HepG2 (cell line): ENCODE results near the gene PRM3. TPM values are rescaled to one million over a fixed set of nuclear protein-coding genes. Genes with fewer than 3 reads are reported as not detected.
A peak's percentile ranks its signal among the peaks of the same experiment; 100 is the strongest.

Source experiments
- ETS1 ChIP-seq: sonication (generic); formaldehyde crosslinking; IDR thresholded peaks from 2 replicates; pipeline ENCODE4 v1.4.0; 2020; ENCODE audit warnings: missing genetic modification reagents
- MTA1 ChIP-seq: sonication (generic); formaldehyde crosslinking; IDR thresholded peaks from 2 replicates; pipeline ENCODE4 v1.4.0; 2020; ENCODE audit warnings: missing genetic modification reagents, mild to moderate bottlenecking, borderline replicate concordance
- NONO ChIP-seq, 2 experiments: fragments of 450-650 bp in 1 of 2; sonication (generic) in 1 of 2; formaldehyde crosslinking in 1 of 2; IDR thresholded peaks in 1 of 2; conservative IDR thresholded peaks in 1 of 2; 2 replicates each; pipeline versions ENCODE4 v1.6.1 to v1.8.0; 2017 to 2022; ENCODE audit warnings: mild to moderate bottlenecking in 1 of 2, missing genetic modification reagents in 1 of 2, moderate library complexity in 1 of 2
- NR2F2 ChIP-seq: IDR thresholded peaks from 2 replicates; pipeline ENCODE4 v1.6.1; 2012; ENCODE audit warnings: low read depth, inconsistent platforms, borderline replicate concordance
- TFDP1 ChIP-seq: IDR thresholded peaks from 2 replicates; pipeline ENCODE4 v1.6.1; 2016; ENCODE audit warnings: missing compliant biosample characterization, missing genetic modification reagents, borderline replicate concordance
- ZBTB38 ChIP-seq: sonication (generic); formaldehyde crosslinking; IDR thresholded peaks from 2 replicates; pipeline ENCODE4 v1.5.1; 2020; ENCODE audit warnings: mild to moderate bottlenecking, missing genetic modification reagents
- ZFY ChIP-seq: sonication (generic); formaldehyde crosslinking; IDR thresholded peaks from 2 replicates; pipeline ENCODE4 v1.4.0; 2020; ENCODE audit warnings: missing genetic modification reagents
- ZNF10 ChIP-seq: sonication (generic); formaldehyde crosslinking; IDR thresholded peaks from 2 replicates; pipeline ENCODE4 v1.4.0; 2020; ENCODE audit warnings: mild to moderate bottlenecking, low read depth, missing genetic modification reagents, borderline replicate concordance
- ZNF143 ChIP-seq: sonication (generic); formaldehyde crosslinking; IDR thresholded peaks from 2 replicates; pipeline ENCODE4 v1.4.0; 2020; ENCODE audit warnings: missing genetic modification reagents
- ZNF160 ChIP-seq: sonication (generic); formaldehyde crosslinking; IDR thresholded peaks from 2 replicates; pipeline ENCODE4 v1.8.0; 2022; ENCODE audit warnings: mild to moderate bottlenecking, inconsistent platforms, missing genetic modification reagents
- ZNF224 ChIP-seq: sonication (generic); formaldehyde crosslinking; IDR thresholded peaks from 2 replicates; pipeline ENCODE4 v1.5.0; 2020; ENCODE audit warnings: mild to moderate bottlenecking, missing genetic modification reagents
- ZNF260 ChIP-seq: sonication (generic); formaldehyde crosslinking; IDR thresholded peaks from 2 replicates; pipeline ENCODE4 v1.4.0; 2020; ENCODE audit warnings: missing genetic modification reagents, low read depth, mild to moderate bottlenecking, borderline replicate concordance
- ZNF263 ChIP-seq: sonication (generic); formaldehyde crosslinking; IDR thresholded peaks from 2 replicates; pipeline ENCODE4 v1.4.0; 2020; ENCODE audit warnings: missing genetic modification reagents
- ZNF737 ChIP-seq: sonication (generic); formaldehyde crosslinking; IDR thresholded peaks from 2 replicates; pipeline ENCODE4 v1.5.0; 2020; ENCODE audit warnings: missing genetic modification reagents, mild to moderate bottlenecking, borderline replicate concordance
- polyA plus RNA-seq, 8 experiments: library from polyadenylated mRNA; depleted of rRNA in 3 of 8; stranded (reverse) in 7 of 8; unstranded in 1 of 8; fragments of >200 nt; fragmentation: Illumina TruSeq in 4 of 8; extraction: Trizol in 4 of 8; gene quantifications; 2 replicates each; pipeline versions ENCODE4 v1.2.1 to v1.2.3, GENCODE V29; 2011 to 2016; ENCODE audit warnings: low read depth in 4 of 8, missing spikeins in 1 of 8, mixed read lengths in 1 of 8; ENCODE audit not compliant: insufficient read depth in 1 of 8
- total RNA-seq, 5 experiments: library from RNA; depleted of rRNA; stranded (reverse); fragments of >200 nt; fragmentation: Illumina TruSeq; extraction: Trizol; gene quantifications; 2 replicates each; pipeline ENCODE4 v1.2.3, GENCODE V29; 2016; ENCODE audit warnings: low read depth in 1 of 5
- TF ChIP-seq, protein P1 (sequence below): IDR thresholded peaks from 2 replicates; pipeline ENCODE4 v1.6.1; 2016; ENCODE audit warnings: low read depth, control low read depth
- TF ChIP-seq, protein P2 (sequence below), 2 experiments: sonication (generic) in 1 of 2; formaldehyde crosslinking in 1 of 2; IDR thresholded peaks; 2 replicates each; pipeline versions ENCODE4 v1.6.1 to v1.9.0; 2014 to 2022; ENCODE audit warnings: antibody characterized with exemption in 1 of 2, borderline replicate concordance in 1 of 2, inconsistent platforms in 1 of 2, low read depth in 1 of 2, missing genetic modification reagents in 1 of 2

Gene PRM3
- total and polyA plus RNA-seq, 2 of the 13 experiments (the other 11 are each of a cell fraction or from before 2014, with no cell fraction given), result not detected

DNA sequence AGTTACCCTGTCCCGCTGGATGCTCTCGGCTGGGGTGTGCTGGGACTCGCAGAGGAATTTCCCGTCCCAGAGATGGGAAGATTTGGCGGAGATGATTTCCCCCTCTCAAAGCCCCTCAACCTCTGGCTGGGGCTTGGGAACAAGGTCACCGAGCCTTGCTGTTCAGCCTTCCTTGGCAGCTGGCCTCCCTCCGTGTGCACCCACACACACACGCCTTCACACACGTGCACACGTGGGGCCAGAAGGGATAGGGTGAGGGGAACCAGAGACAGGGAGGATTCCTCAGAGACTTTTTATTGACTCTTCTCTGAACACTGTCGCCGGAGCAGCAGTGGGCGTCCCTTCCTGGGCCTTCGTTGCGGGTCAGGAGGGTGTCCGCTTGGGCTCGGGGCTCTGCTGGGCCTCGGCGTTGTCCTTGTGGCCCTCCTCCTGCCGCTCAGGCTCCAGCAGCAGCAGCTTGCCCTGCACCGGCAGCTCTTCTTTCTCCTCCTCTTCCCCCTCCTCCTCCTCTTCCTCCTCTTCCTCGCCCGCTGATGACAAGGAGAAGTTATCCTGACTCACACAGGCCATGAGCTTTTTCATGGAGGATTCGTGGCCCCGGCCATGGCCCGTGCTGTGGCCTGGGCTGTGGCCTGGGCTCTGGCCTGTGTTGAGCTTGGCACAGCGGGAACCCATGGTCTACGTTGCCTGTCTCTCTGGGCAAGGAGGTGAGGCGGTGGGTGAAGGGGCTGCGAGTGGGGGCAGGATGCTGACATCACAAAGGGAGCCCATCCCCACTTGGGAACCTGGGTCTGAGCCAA, at the start of gene PRM3 (continued):
- TF ChIP-seq MTA1 (CRISPR knock-in tag) (peak; percentile 40; the same call in 1 of the 2 replicates), ZNF10 (CRISPR knock-in tag) (no peak), ZFY (CRISPR knock-in tag) (0 out of 2 replicates have a peak, but pooled peaks have one; percentile 7), ZNF224 (CRISPR knock-in tag) (no peak), NONO (IDR thresholded peaks at IDR 0.05) (no peak), NONO (CRISPR knock-in tag; conservative IDR thresholded peaks at IDR 0.05) (0 out of 2 replicates have a peak, but pooled peaks have one; percentile 17), ZNF143 (CRISPR knock-in tag) (no peak; the same call in 1 of the 2 replicates), TFDP1 (CRISPR knock-in tag) (no peak), ZNF160 (CRISPR knock-in tag) (no peak), NR2F2 (no peak), ZNF263 (no peak; the same call in 1 of the 2 replicates), ZNF737 (CRISPR knock-in tag) (no peak), ETS1 (CRISPR knock-in tag) (no peak), ZNF260 (CRISPR knock-in tag) (0 out of 2 replicates have a peak, but pooled peaks have one; percentile 65), ZBTB38 (CRISPR knock-in tag) (peak; percentile 85)
- TF ChIP-seq, protein P1, sequence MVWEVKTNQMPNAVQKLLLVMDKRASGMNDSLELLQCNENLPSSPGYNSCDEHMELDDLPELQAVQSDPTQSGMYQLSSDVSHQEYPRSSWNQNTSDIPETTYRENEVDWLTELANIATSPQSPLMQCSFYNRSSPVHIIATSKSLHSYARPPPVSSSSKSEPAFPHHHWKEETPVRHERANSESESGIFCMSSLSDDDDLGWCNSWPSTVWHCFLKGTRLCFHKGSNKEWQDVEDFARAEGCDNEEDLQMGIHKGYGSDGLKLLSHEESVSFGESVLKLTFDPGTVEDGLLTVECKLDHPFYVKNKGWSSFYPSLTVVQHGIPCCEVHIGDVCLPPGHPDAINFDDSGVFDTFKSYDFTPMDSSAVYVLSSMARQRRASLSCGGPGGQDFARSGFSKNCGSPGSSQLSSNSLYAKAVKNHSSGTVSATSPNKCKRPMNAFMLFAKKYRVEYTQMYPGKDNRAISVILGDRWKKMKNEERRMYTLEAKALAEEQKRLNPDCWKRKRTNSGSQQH, result no peak
- TF ChIP-seq, protein P2, sequence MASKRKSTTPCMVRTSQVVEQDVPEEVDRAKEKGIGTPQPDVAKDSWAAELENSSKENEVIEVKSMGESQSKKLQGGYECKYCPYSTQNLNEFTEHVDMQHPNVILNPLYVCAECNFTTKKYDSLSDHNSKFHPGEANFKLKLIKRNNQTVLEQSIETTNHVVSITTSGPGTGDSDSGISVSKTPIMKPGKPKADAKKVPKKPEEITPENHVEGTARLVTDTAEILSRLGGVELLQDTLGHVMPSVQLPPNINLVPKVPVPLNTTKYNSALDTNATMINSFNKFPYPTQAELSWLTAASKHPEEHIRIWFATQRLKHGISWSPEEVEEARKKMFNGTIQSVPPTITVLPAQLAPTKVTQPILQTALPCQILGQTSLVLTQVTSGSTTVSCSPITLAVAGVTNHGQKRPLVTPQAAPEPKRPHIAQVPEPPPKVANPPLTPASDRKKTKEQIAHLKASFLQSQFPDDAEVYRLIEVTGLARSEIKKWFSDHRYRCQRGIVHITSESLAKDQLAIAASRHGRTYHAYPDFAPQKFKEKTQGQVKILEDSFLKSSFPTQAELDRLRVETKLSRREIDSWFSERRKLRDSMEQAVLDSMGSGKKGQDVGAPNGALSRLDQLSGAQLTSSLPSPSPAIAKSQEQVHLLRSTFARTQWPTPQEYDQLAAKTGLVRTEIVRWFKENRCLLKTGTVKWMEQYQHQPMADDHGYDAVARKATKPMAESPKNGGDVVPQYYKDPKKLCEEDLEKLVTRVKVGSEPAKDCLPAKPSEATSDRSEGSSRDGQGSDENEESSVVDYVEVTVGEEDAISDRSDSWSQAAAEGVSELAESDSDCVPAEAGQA (IDR thresholded peaks at IDR 0.05; ENCODE audit: low read depth), result no peak
- TF ChIP-seq, protein P2 (CRISPR knock-in tag; IDR thresholded peaks at IDR 0.05; ENCODE audit: borderline replicate concordance), result no peak
